ENCODE results near the gene EARS2.
"Not testable (repeated sequence)": the region's sequence is repeated elsewhere in the genome, so short reads cannot be mapped to it uniquely, and the experiment has no call there.

EARS2 gene

GRCh38 chr16:23594186-23594585, 37.0 kb upstream of the EARS2 start:
- DNase-seq (ENCODE audit: low spot score) (no peak), ATAC-seq (ENCODE audit: low read depth) (no peak)
- no peak for TF ChIP-seq CTCF (IDR thresholded peaks at IDR 0.05; ENCODE audit: poor library complexity, severe bottlenecking)
- no peaks in the 10 kb centered on the region for H3K9me3 ChIP-seq (ENCODE audit: severe bottlenecking)
- no peak overlapping the region for H3K27ac ChIP-seq (ENCODE audit: poor library complexity, severe bottlenecking)
- peaks cover 4% of the 10 kb centered on the region for H3K4me1 ChIP-seq (ENCODE audit: insufficient read depth, poor library complexity, severe bottlenecking)
- peaks cover 55% of the 10 kb centered on the region for H3K36me3 ChIP-seq (ENCODE audit: low read depth)
- H3K4me3 ChIP-seq (ENCODE audit: severe bottlenecking), result no peak overlapping the region
- H3K27me3 ChIP-seq (ENCODE audit: insufficient read depth, poor library complexity, severe bottlenecking), result no peaks in the 10 kb centered on the region

GRCh38 chr16:23590181-23590580, 33.0 kb upstream of the EARS2 start:
- TF ChIP-seq CTCF (IDR thresholded peaks at IDR 0.05; ENCODE audit: poor library complexity, severe bottlenecking), result no peak
- H3K4me1 ChIP-seq (ENCODE audit: insufficient read depth, poor library complexity, severe bottlenecking), result peaks cover 4% of the 10 kb centered on the region
- no peak overlapping the region for H3K4me3 ChIP-seq (ENCODE audit: severe bottlenecking)
- DNase-seq (ENCODE audit: low spot score) (no peak), ATAC-seq (ENCODE audit: low read depth) (no peak)
- H3K36me3 ChIP-seq (ENCODE audit: low read depth), result peaks cover 95% of the 10 kb centered on the region
- no peak overlapping the region for H3K27ac ChIP-seq (ENCODE audit: poor library complexity, severe bottlenecking)
- H3K9me3 ChIP-seq (ENCODE audit: severe bottlenecking), result no peaks in the 10 kb centered on the region
- no peaks in the 10 kb centered on the region for H3K27me3 ChIP-seq (ENCODE audit: insufficient read depth, poor library complexity, severe bottlenecking)

DNA sequence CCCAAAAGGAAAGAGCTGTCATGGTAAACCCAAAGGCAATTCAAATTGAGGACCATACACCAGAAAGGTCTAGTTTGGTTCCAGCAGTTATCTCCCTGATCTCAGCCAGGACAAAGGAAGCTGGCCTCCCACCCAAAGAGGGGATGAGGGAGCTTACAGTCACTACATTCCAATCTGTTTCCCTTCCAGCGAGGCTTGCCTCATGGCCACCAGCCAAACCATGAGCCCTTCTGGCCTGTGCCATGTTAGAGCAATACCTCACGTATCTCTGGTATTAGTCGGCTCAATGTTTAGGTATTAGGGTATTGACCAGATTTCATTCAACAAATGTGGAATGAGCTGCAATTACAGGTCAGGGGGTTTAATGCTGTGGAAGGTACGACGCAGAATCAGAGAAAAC, 30.6 kb upstream of the EARS2 start:
- Histone ChIP-seq H3K4me1 (ENCODE audit: insufficient read depth, poor library complexity, severe bottlenecking) (no peaks in the 10 kb centered on the region), H3K36me3 (ENCODE audit: low read depth) (peaks cover 81% of the 10 kb centered on the region), H3K9me3 (ENCODE audit: severe bottlenecking) (no peaks in the 10 kb centered on the region), H3K4me3 (ENCODE audit: severe bottlenecking) (no peak overlapping the region), H3K27me3 (ENCODE audit: insufficient read depth, poor library complexity, severe bottlenecking) (no peaks in the 10 kb centered on the region), H3K27ac (ENCODE audit: poor library complexity, severe bottlenecking) (no peak overlapping the region)
- no peak for DNase-seq (ENCODE audit: low spot score)
- TF ChIP-seq CTCF (IDR thresholded peaks at IDR 0.05; ENCODE audit: poor library complexity, severe bottlenecking), result no peak
- ATAC-seq (ENCODE audit: low read depth), result no peak

- DNase-seq (ENCODE audit: low spot score) (no peak), ATAC-seq (ENCODE audit: low read depth) (no peak)
- no peaks in the 10 kb centered on the region for H3K4me1 ChIP-seq (ENCODE audit: insufficient read depth, poor library complexity, severe bottlenecking)
- H3K36me3 ChIP-seq (ENCODE audit: low read depth), result peaks cover 78% of the 10 kb centered on the region
- no peak overlapping the region for H3K27ac ChIP-seq (ENCODE audit: poor library complexity, severe bottlenecking)
- H3K27me3 ChIP-seq (ENCODE audit: insufficient read depth, poor library complexity, severe bottlenecking), result no peaks in the 10 kb centered on the region
- no peaks in the 10 kb centered on the region for H3K9me3 ChIP-seq (ENCODE audit: severe bottlenecking)
- H3K4me3 ChIP-seq (ENCODE audit: severe bottlenecking), result no peak overlapping the region
- no peak for TF ChIP-seq CTCF (IDR thresholded peaks at IDR 0.05; ENCODE audit: poor library complexity, severe bottlenecking)
Observed at GRCh38 chr16:23584186-23585076, 27.3 kb upstream of the EARS2 start.

DNA sequence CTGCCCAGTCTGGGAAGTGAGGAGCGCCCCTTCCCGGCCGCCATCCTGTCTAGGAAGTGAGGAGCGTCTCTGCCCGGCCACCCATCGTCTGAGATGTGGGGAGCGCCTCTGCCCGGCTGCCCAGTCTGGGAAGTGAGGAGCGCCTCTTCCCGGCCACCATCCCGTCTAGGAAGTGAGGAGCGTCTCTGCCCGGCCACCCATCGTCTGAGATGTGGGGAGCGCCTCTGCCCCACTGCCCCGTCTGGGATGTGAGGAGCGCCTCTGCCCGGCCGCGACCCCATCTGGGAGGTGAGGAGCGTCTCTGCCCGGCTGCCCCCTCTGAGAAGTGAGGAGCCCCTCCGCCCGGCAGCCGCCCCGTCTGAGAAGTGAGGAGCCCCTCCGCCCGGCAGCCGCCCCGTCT, 26.1 kb upstream of the EARS2 start:
- not testable (repeated sequence) for H3K4me1 ChIP-seq (ENCODE audit: insufficient read depth, poor library complexity, severe bottlenecking); DNase-seq (ENCODE audit: low spot score); H3K27me3 ChIP-seq (ENCODE audit: insufficient read depth, poor library complexity, severe bottlenecking); H3K4me3 ChIP-seq (ENCODE audit: severe bottlenecking); H3K9me3 ChIP-seq (ENCODE audit: severe bottlenecking); ATAC-seq (ENCODE audit: low read depth); H3K27ac ChIP-seq (ENCODE audit: poor library complexity, severe bottlenecking)
- H3K36me3 ChIP-seq (ENCODE audit: low read depth), result peaks cover 77% of the 10 kb centered on the region
